ENCODE results near the gene TNIK.

DNA sequence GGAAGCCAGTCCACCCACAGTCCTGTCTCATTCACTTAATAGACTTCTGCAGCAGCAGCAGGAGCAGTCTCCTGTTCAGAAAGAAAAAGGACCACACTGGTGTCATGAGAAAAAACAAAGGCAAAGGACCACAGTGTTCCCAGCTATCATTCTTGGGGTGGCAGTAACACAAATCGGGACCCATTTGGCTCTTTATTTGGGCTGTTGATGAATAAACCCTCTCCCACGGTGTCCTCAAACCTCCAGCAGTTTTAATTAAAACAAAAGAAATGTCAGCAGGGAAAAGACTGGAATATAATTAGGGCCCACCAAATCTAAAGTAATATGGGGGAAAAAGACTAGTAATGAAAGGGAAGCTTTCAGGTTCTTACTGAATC is 223.2 kb downstream of the TNIK start:
- TF ChIP-seq TAF1 (IDR thresholded peaks at IDR 0.05; ENCODE audit: borderline replicate concordance, insufficient read depth, low read length), result no peak
- TF ChIP-seq POLR2AphosphoS5 (IDR thresholded peaks at IDR 0.05; ENCODE audit: low read depth, low read length), result no peak
- TF ChIP-seq, protein P1, sequence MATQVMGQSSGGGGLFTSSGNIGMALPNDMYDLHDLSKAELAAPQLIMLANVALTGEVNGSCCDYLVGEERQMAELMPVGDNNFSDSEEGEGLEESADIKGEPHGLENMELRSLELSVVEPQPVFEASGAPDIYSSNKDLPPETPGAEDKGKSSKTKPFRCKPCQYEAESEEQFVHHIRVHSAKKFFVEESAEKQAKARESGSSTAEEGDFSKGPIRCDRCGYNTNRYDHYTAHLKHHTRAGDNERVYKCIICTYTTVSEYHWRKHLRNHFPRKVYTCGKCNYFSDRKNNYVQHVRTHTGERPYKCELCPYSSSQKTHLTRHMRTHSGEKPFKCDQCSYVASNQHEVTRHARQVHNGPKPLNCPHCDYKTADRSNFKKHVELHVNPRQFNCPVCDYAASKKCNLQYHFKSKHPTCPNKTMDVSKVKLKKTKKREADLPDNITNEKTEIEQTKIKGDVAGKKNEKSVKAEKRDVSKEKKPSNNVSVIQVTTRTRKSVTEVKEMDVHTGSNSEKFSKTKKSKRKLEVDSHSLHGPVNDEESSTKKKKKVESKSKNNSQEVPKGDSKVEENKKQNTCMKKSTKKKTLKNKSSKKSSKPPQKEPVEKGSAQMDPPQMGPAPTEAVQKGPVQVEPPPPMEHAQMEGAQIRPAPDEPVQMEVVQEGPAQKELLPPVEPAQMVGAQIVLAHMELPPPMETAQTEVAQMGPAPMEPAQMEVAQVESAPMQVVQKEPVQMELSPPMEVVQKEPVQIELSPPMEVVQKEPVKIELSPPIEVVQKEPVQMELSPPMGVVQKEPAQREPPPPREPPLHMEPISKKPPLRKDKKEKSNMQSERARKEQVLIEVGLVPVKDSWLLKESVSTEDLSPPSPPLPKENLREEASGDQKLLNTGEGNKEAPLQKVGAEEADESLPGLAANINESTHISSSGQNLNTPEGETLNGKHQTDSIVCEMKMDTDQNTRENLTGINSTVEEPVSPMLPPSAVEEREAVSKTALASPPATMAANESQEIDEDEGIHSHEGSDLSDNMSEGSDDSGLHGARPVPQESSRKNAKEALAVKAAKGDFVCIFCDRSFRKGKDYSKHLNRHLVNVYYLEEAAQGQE (IDR thresholded peaks at IDR 0.05; ENCODE audit: insufficient read depth in 1 of 2, low read depth in 2 of 2, low read length in 2 of 2), result no peak
- TF ChIP-seq SIN3A (IDR thresholded peaks at IDR 0.05; ENCODE audit: borderline replicate concordance, insufficient read depth, low read length), result no peak
- TF ChIP-seq FOXP2 (optimal IDR thresholded peaks at IDR 0.05; ENCODE audit: borderline replicate concordance, extremely low read depth, extremely low read length, insufficient read depth), result no peak

Measured in PFSK-1 (cell line).